PFSK-1 (cell line): ENCODE data around the gene GNRH2.

Experiments used
- FOXP2 ChIP-seq: optimal IDR thresholded peaks from 2 replicates; pipeline ENCODE3; 2011; ENCODE audit warnings: borderline replicate concordance, control low read depth, inconsistent platforms; ENCODE audit not compliant: insufficient read depth; ENCODE audit errors: extremely low read length, extremely low read depth
- POLR2AphosphoS5 ChIP-seq: IDR thresholded peaks from 2 replicates; pipeline ENCODE4 v1.6.1; 2012; ENCODE audit warnings: low read depth, mild to moderate bottlenecking, control low read depth, low read length, moderate library complexity
- SIN3A ChIP-seq: IDR thresholded peaks from 2 replicates; pipeline ENCODE4 v1.6.1; 2012; ENCODE audit warnings: mild to moderate bottlenecking, low read length, moderate library complexity, borderline replicate concordance; ENCODE audit not compliant: insufficient read depth
- TAF1 ChIP-seq: IDR thresholded peaks from 2 replicates; pipeline ENCODE4 v1.6.1; 2012; ENCODE audit warnings: low read length, control low read depth, borderline replicate concordance; ENCODE audit not compliant: insufficient read depth
- TF ChIP-seq, protein P1 (sequence below), 2 experiments: IDR thresholded peaks; 2 replicates each; pipeline versions ENCODE4 v1.6.1 to v1.8.0; 2011 to 2012; ENCODE audit warnings: low read depth in 2 of 2, low read length in 2 of 2, control low read depth in 1 of 2, inconsistent platforms in 1 of 2, mild to moderate bottlenecking in 1 of 2, moderate library complexity in 1 of 2; ENCODE audit not compliant: insufficient read depth in 1 of 2

DNA sequence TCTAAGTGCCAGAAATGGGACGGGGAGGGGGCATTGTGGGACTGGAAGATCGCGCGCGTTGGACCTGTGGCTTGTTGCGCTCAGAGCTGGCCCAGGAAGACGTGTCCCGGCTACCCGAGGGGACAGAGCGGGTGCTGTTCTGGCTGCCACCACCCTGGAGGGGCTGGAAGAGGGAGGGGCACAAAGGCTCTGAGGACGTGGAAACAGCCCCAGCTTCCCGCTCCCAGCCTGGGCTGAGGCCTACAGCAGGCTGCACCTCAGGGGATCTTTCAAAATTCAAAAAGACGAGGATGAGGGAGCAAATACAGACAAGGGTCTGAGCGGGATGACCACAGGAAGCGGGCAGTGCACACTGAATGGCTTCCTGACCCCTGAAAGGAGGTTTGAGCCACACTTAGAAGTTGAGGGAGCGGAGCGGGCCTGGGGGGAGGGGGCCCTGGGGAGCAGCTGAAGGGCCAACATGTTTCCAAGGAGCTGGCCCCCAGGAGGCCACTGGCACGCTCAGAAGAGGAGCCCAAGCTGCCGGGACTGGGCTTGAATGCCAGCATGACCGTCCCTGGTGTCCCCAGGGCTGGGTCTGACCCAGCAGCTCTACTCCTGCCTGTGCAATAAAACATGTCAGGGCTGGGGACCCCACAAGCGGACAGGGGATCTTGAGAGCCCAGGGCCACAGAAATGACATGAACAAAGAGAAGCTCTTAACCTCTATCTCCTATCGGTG is 29.3 kb downstream of the GNRH2 start:
- TF ChIP-seq SIN3A (no peak), POLR2AphosphoS5 (no peak), TAF1 (no peak), FOXP2 (no peak)
- TF ChIP-seq, protein P1, sequence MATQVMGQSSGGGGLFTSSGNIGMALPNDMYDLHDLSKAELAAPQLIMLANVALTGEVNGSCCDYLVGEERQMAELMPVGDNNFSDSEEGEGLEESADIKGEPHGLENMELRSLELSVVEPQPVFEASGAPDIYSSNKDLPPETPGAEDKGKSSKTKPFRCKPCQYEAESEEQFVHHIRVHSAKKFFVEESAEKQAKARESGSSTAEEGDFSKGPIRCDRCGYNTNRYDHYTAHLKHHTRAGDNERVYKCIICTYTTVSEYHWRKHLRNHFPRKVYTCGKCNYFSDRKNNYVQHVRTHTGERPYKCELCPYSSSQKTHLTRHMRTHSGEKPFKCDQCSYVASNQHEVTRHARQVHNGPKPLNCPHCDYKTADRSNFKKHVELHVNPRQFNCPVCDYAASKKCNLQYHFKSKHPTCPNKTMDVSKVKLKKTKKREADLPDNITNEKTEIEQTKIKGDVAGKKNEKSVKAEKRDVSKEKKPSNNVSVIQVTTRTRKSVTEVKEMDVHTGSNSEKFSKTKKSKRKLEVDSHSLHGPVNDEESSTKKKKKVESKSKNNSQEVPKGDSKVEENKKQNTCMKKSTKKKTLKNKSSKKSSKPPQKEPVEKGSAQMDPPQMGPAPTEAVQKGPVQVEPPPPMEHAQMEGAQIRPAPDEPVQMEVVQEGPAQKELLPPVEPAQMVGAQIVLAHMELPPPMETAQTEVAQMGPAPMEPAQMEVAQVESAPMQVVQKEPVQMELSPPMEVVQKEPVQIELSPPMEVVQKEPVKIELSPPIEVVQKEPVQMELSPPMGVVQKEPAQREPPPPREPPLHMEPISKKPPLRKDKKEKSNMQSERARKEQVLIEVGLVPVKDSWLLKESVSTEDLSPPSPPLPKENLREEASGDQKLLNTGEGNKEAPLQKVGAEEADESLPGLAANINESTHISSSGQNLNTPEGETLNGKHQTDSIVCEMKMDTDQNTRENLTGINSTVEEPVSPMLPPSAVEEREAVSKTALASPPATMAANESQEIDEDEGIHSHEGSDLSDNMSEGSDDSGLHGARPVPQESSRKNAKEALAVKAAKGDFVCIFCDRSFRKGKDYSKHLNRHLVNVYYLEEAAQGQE (IDR thresholded peaks at IDR 0.05; ENCODE audit: insufficient read depth in 1 of 2, low read depth in 2 of 2, low read length in 2 of 2): no peak
